ENCODE results near the gene CLPSL1.

DNA sequence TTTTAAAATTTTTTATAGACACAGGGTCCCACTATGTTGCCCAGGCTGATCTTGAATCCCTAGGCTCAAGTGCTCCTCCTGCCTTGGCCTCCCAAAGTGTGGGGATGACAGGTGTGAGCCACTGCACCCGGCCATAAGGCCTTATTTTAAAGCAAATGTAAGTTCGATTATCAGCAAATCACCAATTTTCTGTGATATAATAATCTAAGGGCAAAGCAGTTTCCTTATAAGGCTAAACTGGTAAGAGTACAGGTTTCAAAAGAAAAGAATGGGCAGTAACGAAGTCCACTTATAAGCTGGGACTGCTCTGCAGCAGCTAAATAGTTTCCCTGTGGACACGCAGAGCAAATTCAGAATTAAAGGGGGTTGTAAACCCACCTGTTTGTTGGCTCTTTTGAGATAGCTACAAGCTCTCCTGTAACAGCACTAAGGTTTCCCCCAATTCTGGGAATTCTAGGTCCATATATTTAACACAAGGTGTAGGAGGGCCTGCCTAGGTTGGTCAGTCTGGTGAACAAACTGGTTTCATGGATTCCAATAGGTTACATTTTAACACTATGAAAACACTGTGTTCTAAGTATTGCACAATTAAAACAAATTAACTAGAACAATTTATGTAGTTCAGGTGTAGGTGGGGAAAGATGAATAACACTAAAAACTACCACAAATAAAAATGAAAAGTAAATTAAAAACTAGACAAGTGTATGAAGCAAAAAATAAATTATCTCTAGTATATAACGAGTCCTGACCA is 50.6 kb downstream of the CLPSL1 start:
- no peak for TF ChIP-seq TAF1 (IDR thresholded peaks at IDR 0.05; ENCODE audit: borderline replicate concordance, low read depth, low read length)
- TF ChIP-seq POLR2A (IDR thresholded peaks at IDR 0.05; ENCODE audit: low read depth, low read length), result no peak

All from GM12892 (cell line).